Stromal cell of bone marrow (primary cell): ENCODE data around the gene NTM.

Source experiments
- DNase-seq: peaks from one replicate; pipeline ENCODE4 v3.0.0-alpha.2; 2012; ENCODE audit warnings: low read depth

NTM gene

DNA sequence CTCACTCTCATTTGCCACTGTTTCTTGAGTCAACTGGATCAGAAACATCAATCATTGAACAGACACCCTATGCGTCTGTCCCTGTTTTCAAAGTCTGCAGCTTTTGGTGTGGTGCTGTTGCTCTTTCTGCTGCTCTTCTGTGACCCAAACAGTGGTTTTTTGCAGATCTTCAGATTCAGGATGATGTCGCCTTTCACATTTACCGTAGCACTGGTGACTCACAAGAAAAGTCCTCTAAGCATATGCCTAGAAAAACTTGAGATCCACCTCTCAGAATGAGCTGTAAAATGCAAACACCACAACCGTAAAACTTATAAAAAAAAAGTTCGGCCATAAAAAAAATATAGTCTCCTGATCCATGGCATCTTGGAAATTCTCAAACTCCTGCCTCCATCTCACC is 400.4 kb downstream of the NTM start:
- DNase-seq: no peak

- no peak for DNase-seq
Measured at GRCh38 chr11:131771471-131771870, 401.1 kb downstream of the NTM start.

GRCh38 chr11:131773626-131774025 is 403.2 kb downstream of the NTM start:
- DNase-seq: no peak

DNA sequence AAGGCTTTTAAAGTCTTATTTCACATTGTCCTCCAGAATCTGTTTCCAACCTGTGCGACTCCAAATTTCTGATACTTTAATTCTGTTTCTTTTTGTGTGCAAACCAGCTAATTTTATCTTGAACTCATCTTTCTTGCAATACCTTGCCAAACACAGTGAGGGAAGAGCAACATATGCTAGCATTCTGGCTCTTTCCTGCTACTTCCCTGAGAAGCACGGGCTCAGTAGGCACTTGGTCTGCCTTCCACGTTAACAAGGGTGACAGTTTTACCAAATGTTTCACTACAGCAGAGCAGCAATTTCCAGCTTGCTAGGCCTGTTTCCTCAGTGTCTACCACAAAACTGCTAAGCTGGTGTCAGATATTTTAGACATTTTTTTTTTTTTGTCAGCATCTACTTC is 405.8 kb downstream of the NTM start:
- DNase-seq: no peak

- DNase-seq: no peak
Measured at GRCh38 chr11:131785801-131786200, 415.4 kb downstream of the NTM start.

- no peak for DNase-seq
Measured at GRCh38 chr11:131787119-131787518, 416.7 kb downstream of the NTM start.

DNA sequence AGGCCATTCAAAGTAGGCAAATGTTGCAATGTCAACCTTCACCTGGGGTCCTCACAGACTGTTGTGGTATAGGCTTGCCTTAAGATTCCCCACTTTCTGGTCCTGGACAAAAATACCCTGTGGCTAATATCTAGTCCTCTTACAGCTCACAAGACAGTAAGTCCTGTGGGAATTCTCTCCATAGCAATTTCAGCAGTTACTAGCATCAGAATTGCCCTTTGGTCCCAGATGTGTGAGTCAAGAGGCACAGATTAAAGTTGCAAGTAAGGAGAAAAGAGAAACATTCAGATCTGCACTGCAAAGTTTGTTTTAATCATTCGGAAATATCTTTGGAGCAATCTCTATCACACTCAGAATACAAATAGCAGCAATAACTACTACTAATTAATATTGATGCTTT is 420.2 kb downstream of the NTM start:
- DNase-seq: no peak

DNA sequence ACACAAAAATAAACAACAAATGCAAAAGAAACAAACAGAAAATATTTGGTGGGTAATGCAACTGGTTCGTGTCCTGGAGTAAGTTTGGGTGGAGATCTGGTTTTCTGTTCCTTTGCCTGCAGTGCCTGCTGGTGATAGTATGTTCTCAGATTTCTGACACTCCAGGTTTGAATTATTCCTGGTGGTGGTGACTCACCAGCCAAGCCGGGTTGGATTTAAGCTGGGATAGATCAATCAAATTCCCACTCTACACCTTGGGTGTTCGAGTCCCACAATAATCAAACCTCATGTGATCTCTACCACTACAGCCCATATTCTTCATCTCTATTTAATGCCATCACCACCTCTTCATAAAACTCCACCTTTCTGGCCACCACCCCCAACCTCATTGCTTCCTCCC is 421.8 kb downstream of the NTM start:
- DNase-seq: no peak

DNA sequence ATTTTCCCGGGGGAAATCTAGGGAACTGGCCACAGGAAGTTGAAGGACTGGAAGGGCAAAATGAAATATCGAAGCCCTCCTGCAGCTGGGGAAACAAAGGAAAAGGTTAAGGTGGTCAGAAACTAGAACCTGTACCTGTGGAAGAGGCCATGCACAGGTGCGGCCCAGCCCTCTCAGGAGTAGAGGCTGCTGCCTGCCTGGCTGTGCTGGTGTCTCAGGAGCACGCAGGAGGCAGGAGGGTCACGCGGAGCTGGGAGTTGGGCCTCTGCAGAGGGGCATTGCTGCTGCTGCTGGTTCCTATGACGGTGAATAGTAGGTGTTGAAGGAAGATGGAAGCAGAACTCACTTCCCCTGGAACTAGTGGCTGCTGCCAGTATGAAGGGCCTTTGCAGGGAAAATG is 425.7 kb downstream of the NTM start:
- no peak for DNase-seq

- DNase-seq: no peak
Measured at GRCh38 chr11:131796541-131796940, 426.1 kb downstream of the NTM start.

- no peak for DNase-seq
Measured at GRCh38 chr11:131800452-131800851, 430.0 kb downstream of the NTM start.

- DNase-seq: no peak
Measured at GRCh38 chr11:131802440-131803115, 432.2 kb downstream of the NTM start.

DNA sequence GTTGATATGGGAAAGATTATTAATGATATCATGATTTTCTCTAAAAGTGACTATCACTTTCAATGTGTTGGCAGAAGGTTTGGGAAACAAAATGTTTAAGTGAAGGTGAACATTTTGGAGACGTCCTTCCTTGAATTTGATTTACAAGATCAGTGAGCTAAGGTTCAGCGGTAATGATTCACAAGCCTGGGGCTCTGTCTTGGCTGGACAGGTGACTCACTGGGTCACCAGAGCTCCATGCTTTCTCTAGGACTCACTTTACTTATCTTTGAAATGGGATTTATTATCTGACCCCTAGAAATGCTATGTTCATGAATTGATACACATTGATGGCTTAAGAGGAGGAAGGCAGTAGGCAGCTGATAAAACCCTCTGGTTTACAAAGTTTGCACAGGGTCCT is 437.5 kb downstream of the NTM start:
- no peak for DNase-seq

DNA sequence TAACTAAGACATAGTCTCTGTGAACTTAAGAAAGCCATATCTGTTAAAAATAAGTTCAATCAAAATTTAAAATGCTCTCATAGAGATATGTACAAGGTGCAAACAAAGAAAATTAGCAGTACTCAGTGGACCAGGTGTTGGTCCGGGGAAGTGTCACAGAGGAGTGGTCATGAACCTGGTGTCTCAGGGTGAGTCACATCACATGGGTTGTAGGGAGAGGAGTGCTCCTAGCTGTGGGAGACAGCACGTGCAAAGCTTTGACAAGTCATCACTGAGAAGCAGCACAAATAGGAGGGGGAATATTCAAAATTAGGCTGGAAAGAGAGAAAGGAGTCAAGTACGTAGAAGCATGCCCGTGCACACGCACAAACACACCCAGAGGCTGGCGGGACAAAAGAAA is 438.1 kb downstream of the NTM start:
- DNase-seq: no peak

DNA sequence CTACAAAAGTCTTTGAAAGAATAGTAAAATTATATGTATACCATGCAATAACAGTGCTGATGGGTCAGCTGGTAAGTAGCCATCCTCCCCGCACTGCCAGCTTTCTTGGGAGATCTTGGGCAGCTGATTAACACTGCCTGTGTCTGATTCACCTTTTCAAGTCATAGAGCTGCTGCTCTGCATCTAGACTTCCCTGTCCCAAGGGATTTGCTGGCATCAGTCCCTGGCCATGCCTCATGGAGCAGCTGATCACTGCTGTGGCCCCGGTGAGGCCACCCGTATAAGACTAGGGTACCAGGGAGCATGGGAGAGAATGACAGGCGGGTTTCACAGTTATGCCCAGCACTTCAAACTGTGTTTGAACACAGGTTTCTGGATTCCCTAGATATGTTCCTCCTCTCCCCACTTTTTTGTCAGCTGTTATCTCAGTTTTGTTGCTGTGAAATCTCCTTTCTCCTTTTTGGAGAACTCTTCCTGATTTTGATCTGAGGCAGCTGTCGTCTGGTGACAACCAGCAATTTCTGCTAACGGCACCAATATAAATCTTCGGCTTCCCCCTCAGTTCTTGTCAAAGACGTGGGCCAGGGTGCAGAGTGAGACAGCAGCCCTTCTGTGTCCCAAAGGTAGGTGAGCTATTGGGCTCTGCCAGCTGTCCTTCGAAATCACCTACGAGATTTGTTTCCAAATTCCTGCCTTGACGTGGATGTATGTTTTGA is 438.9 kb downstream of the NTM start:
- DNase-seq: peak; percentile 22

DNA sequence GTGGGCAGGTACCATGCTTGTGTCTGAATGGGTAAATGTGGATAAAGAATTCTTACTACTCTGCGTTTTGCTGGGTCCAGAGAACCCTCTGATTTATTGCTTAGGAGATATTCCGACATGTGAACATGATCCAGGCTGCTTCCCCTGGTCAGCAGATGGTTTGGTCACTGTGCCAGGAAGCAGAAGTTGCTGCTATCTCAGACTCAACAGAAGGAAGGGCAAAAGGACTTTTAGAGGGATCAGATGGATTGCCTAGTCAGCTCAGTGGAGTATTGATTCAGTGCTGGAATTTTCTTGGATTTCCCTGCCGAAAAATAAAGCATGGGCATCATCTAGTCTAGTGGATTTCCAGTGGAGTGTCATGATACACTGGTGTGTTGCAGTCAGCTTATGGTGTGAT is 440.1 kb downstream of the NTM start:
- DNase-seq: no peak

GRCh38 chr11:131811383-131811782 is 441.0 kb downstream of the NTM start:
- no peak for DNase-seq

DNA sequence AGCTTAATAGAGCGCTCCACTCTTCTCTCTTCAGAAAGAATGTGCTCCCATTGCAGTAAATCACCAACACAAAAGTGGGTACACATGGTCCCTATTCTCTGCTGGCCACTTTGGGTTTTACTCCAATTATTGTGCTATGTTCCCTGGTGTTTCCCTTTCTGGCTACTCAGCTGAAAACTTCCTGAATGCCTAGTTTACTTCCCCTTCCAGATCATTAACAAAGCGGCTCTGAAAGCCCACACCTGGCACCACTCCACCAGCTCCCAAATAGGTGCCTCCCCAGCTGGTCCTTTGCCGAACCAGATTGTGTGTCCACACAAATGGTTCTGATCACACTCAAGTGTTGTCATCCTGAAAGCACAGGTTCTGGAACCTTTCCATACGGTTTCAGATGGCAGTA is 443.7 kb downstream of the NTM start:
- no peak for DNase-seq

GRCh38 chr11:131815590-131815989 is 445.2 kb downstream of the NTM start:
- no peak for DNase-seq

- DNase-seq: no peak
Measured at GRCh38 chr11:131816051-131816450, 445.6 kb downstream of the NTM start.

- DNase-seq: no peak
Measured at GRCh38 chr11:131817687-131818188, 447.3 kb downstream of the NTM start.

- no peak for DNase-seq
Measured at GRCh38 chr11:131819865-131820264, 449.4 kb downstream of the NTM start.

- no peak for DNase-seq
Measured at GRCh38 chr11:131822506-131822905, 452.1 kb downstream of the NTM start.

GRCh38 chr11:131823772-131824171 is 453.4 kb downstream of the NTM start:
- no peak for DNase-seq
